Tibial nerve (tissue), 4 donors: Measurements from ENCODE around the gene TNFRSF12A. TPM values are rescaled to one million over a fixed set of nuclear protein-coding genes. Genes with fewer than 3 reads are reported as not detected.

ENCODE experiments used
- DNase-seq, 2 donors: peaks; one replicate each; pipeline ENCODE4 v3.0.0-alpha.2; 2019; ENCODE audit warnings: low spot score in 2 of 2
- H3K27ac ChIP-seq, 4 donors: fragments of 200-600 bp; sonication (generic) in 3 of 4; one replicate each; pipeline ENCODE4 v1.5.1; 2017 to 2019; ENCODE audit warnings: mild to moderate bottlenecking in 1 of 4
- H3K27me3 ChIP-seq, 2 donors: fragments of 200-600 bp; sonication (generic) in 1 of 2; one replicate each; pipeline versions ENCODE4 v1.5.1 to v1.6.0; 2017 to 2019
- H3K36me3 ChIP-seq, 3 donors: fragments of 200-600 bp; sonication (generic); one replicate each; pipeline ENCODE4 v1.5.1; 2018 to 2019
- H3K4me1 ChIP-seq, 4 donors: fragments of 200-600 bp; sonication (generic) in 3 of 4; one replicate each; pipeline ENCODE4 v1.5.1; 2017 to 2019
- H3K4me3 ChIP-seq, 4 donors: fragments of 200-600 bp; sonication (generic) in 3 of 4; one replicate each; pipeline ENCODE4 v1.5.1; 2017 to 2019; ENCODE audit warnings: mild to moderate bottlenecking in 1 of 4, moderate library complexity in 1 of 4
- H3K9me3 ChIP-seq, 4 donors: fragments of 200-600 bp; sonication (generic) in 3 of 4; one replicate each; pipeline ENCODE4 v1.5.1; 2017 to 2019
- EP300 ChIP-seq, 2 donors: sonication (generic); formaldehyde crosslinking; IDR thresholded peaks; one replicate each; pipeline ENCODE4 v1.6.1; 2017; ENCODE audit warnings: antibody characterized with exemption in 2 of 2, mild to moderate bottlenecking in 1 of 2
- POLR2A ChIP-seq, 2 donors: fragments of 450-650 bp; IDR thresholded peaks; one replicate each; pipeline ENCODE4 v1.6.1; 2017; ENCODE audit warnings: antibody characterized with exemption in 2 of 2, mild to moderate bottlenecking in 2 of 2, moderate library complexity in 2 of 2
- WGBS, 2 donors: methylation state at CpG; one replicate each; pipeline ENCODE4 v1.1.5; 2018; 5-methylcytosine and 5-hydroxymethylcytosine counted together
- total RNA-seq, 4 donors: library from RNA; depleted of rRNA; stranded (reverse); fragments of >200 nt; gene quantifications; one replicate each; pipeline ENCODE4 v1.1.0, GENCODE V29; 2016
- TF ChIP-seq, protein P1 (sequence below), 5 experiments: fragments of 200-600 bp in 3 of 5; fragments of 450-650 bp in 2 of 5; sonication (generic) in 3 of 5; IDR thresholded peaks; one replicate each; pipeline ENCODE4 v1.5.1; 2016 to 2019; ENCODE audit warnings: antibody characterized with exemption in 5 of 5, mild to moderate bottlenecking in 3 of 5, moderate library complexity in 2 of 5

The TNFRSF12A gene
- total RNA-seq, 4 donors from 2014 or later = 2.4 to 47.4 (median 11.5) TPM

DNA sequence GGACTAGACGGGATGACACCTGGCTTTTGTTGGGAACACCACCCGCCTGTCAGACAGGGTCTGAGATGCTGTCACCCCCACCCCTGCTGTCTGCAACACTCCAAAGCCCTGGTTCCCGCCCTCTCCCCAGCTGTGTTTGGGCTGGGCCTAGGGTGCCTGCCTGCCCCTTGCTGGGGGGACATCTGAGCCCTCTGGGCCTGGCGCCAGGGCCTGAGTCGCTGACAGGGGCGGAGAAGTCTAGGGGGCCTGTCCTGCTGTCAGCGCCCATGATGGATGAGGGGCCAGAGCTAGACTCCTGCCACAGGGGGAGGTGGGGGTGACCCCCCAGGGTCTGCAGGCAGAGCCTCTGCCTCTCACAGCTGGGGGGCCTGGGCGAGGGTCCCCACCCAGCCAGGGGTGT lies 32.3 kb upstream of the TNFRSF12A start:
- TF ChIP-seq EP300 (IDR thresholded peaks at IDR 0.05) (no peak), POLR2A (IDR thresholded peaks at IDR 0.05) (no peak)
- TF ChIP-seq, protein P1, sequence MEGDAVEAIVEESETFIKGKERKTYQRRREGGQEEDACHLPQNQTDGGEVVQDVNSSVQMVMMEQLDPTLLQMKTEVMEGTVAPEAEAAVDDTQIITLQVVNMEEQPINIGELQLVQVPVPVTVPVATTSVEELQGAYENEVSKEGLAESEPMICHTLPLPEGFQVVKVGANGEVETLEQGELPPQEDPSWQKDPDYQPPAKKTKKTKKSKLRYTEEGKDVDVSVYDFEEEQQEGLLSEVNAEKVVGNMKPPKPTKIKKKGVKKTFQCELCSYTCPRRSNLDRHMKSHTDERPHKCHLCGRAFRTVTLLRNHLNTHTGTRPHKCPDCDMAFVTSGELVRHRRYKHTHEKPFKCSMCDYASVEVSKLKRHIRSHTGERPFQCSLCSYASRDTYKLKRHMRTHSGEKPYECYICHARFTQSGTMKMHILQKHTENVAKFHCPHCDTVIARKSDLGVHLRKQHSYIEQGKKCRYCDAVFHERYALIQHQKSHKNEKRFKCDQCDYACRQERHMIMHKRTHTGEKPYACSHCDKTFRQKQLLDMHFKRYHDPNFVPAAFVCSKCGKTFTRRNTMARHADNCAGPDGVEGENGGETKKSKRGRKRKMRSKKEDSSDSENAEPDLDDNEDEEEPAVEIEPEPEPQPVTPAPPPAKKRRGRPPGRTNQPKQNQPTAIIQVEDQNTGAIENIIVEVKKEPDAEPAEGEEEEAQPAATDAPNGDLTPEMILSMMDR (IDR thresholded peaks at IDR 0.05) = no peak
- 65 to 77% methylated on average over 6 of the region's 8 CpGs for WGBS, 2 donors

DNA sequence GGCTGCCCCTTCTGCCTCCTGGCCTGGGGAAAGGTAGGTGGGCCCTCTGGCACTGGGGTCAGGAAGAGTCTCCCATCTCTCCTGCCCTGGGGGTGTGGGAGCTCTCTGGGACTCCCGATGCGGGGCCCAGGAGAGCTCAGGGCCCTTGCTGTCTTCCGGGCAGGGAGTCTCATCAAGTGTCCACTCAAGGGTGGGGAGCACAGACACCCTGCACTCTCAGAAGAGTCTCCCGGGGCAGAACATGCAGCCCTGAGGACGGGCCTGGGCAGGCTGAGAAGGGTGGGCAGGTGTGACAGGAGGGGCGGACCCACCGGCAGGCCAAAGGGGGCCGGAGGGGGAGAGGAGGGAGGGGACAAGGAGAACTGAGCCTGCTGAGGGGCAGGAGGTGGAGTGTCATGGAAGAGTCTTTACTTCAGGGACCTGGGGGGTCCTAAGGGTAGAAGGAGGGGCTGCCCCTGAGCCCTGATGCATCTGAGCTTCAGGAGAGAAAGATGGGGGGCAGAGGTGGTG lies 31.5 kb upstream of the TNFRSF12A start:
- DNase-seq = no peak
- Histone ChIP-seq H3K36me3 (no peaks in the 10 kb centered on the region), H3K27me3 (peaks cover 0 to 30% of the 10 kb centered on the region in 2 donors), H3K27ac (no peak overlapping the region), H3K4me3 (no peak overlapping the region), H3K9me3 (no peaks in the 10 kb centered on the region), H3K4me1 (peaks cover 0 to 23% (median 2%) of the 10 kb centered on the region in 4 donors)
- TF ChIP-seq EP300 (IDR thresholded peaks at IDR 0.05) (no peak), POLR2A (IDR thresholded peaks at IDR 0.05) (no peak)
- TF ChIP-seq, protein P1 (IDR thresholded peaks at IDR 0.05) = no peak
- 59 to 67% methylated on average over 7 to 8 of the region's 8 CpGs for WGBS, 2 donors

More for the DNA sequence above, 32.3 kb upstream of the TNFRSF12A start:
- H3K27me3 ChIP-seq = peaks cover 0 to 30% of the 10 kb centered on the region in 2 donors
- H3K9me3 ChIP-seq = no peaks in the 10 kb centered on the region
- H3K4me1 ChIP-seq = peaks cover 0 to 31% (median 5%) of the 10 kb centered on the region in 4 donors
- H3K4me3 ChIP-seq = no peak overlapping the region
- DNase-seq = no peak
- no peak overlapping the region for H3K27ac ChIP-seq
- no peaks in the 10 kb centered on the region for H3K36me3 ChIP-seq

DNA sequence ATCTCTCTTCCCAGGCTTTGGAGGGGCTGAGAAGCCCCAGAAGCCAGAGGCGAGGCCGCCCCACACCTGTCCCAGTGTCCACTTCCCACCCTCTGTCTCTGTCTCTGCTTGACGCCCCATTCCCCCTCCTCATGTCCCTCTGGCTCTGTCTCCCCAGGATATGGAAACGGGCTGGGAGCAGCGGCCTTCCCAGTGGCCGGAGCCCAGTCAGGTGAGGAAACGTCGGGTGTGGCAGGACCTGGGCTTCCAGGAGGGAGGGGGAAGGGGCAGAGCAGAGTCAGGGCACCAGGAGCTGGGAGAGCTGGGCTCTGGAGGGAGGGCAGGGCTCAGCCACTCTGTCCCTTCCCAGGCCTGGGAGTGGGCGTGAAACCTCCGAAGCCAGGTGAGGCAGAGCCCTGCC lies 29.3 kb upstream of the TNFRSF12A start:
- no peak overlapping the region for H3K4me3 ChIP-seq
- 55% methylated on average over 5 to 7 of the region's 10 CpGs for WGBS, 2 donors
- no peaks in the 10 kb centered on the region for H3K9me3 ChIP-seq
- peaks cover 0 to 33% of the 10 kb centered on the region in 2 donors for H3K27me3 ChIP-seq
- no peak for DNase-seq
- H3K36me3 ChIP-seq = no peaks in the 10 kb centered on the region
- TF ChIP-seq, protein P1 (IDR thresholded peaks at IDR 0.05) = no peak
- TF ChIP-seq POLR2A (IDR thresholded peaks at IDR 0.05) (no peak), EP300 (IDR thresholded peaks at IDR 0.05) (no peak)
- H3K4me1 ChIP-seq = peaks cover 0 to 7% (median 0%) of the 10 kb centered on the region in 4 donors
- no peak overlapping the region for H3K27ac ChIP-seq

DNA sequence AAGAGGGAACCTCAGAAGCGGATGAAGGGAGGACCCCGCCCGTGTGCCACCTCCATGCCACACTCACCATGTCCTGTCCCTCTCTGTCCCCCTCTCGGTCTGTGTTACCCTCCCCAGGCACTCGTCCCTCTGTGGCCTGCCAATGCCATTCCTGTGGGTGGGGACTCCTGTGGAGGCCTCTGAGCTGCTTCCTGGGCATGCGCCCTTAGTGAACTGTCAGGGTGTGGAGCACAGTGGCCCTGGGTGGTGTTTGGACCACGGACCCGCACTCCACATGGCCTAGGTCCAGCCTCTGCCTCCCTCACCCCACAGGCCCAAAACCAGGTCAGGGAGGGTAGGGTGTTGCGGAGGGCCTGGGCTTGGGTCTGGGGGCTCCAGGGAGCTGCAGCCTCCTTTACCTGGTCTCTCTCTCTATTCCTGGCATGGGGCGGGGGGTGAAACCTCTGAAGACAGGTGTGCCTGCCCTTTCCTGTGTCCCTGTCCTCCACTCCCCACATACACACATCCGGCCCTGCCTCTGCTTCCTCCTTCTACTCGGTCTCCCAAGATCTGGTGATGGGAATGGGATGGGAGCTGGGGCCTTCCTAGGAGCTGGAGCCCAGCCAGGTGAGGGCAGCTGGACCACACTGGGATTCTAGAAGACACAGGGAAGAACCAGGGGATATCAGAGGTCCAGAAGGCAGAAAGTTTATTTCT lies 28.5 kb upstream of the TNFRSF12A start:
- H3K36me3 ChIP-seq = no peaks in the 10 kb centered on the region
- H3K27me3 ChIP-seq = peaks cover 0 to 39% of the 10 kb centered on the region in 2 donors
- TF ChIP-seq EP300 (IDR thresholded peaks at IDR 0.05) (no peak), POLR2A (IDR thresholded peaks at IDR 0.05) (no peak)
- TF ChIP-seq, protein P1 (IDR thresholded peaks at IDR 0.05) = no peak
- 83 to 84% methylated on average over 8 to 9 of the region's 12 CpGs for WGBS, 2 donors
- no peaks in the 10 kb centered on the region for H3K4me1 ChIP-seq
- H3K27ac ChIP-seq = no peak overlapping the region
- no peaks in the 10 kb centered on the region for H3K9me3 ChIP-seq
- DNase-seq = no peak
- H3K4me3 ChIP-seq = no peak overlapping the region

DNA sequence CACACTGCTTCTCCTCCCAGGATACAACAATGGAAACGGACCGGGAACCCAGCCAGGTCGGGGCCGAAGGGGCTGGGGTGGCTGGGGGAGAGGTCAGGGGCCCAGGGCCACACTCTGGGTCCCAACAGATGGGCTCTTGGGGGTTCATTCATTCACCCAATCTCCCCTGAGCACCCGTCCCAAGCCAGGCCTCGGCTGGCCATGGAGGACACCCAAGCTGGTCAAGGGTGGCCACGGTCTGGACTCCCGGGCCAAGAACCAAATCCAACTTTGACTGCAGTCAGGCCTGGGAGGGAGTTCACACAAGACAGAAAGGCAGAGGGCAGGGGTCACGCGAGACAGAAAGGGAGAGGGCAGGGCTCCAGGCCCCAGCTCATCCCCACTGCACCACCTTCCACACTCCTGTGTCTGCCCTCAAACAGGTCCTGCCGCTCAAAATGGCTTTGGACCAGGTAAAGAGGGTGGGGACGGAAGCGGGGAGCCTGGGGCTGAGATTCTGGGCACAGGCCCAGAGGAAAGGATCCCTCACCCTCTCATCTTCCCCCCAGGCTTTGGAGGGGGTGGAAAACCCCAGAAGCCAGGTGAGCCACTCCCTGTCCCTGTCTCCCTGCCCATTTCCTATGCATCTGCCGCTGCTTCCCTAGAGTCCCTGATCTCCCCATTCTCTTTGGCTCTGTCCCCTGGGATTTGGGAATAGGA lies 27.6 kb upstream of the TNFRSF12A start:
- H3K9me3 ChIP-seq = no peaks in the 10 kb centered on the region
- H3K27me3 ChIP-seq = peaks cover 0 to 42% of the 10 kb centered on the region in 2 donors
- no peak for DNase-seq
- whole genome bisulfite sequencing, 2 donors = 75 to 79% methylated on average over 11 to 12 of the region's 14 CpGs
- H3K4me3 ChIP-seq = no peak overlapping the region
- no peaks in the 10 kb centered on the region for H3K4me1 ChIP-seq
- TF ChIP-seq, protein P1 (IDR thresholded peaks at IDR 0.05) = no peak
- TF ChIP-seq POLR2A (IDR thresholded peaks at IDR 0.05) (no peak), EP300 (IDR thresholded peaks at IDR 0.05) (no peak)
- no peak overlapping the region for H3K27ac ChIP-seq
- H3K36me3 ChIP-seq = no peaks in the 10 kb centered on the region
